Neural progenitor cell (in vitro differentiated cells): ENCODE data around the gene ABHD6.
A peak's percentile ranks its signal among the peaks of the same experiment; 100 is the strongest.

Experiments used
- CTCF ChIP-seq: fragments of 200-600 bp; sonication (generic); IDR thresholded peaks from 2 replicates; pipeline ENCODE4 v1.5.1; 2017; ENCODE audit warnings: antibody characterized with exemption, mild to moderate bottlenecking
- EZH2 ChIP-seq: fragments of 200-600 bp; sonication (generic); IDR thresholded peaks from 2 replicates; pipeline ENCODE4 v1.6.1; 2017; ENCODE audit warnings: antibody characterized with exemption, mild to moderate bottlenecking, moderate library complexity

GRCh38 chr3:58249358-58250092 lies 11.9 kb downstream of the ABHD6 start:
- TF ChIP-seq CTCF: peak; percentile 56
- peak; percentile 44 for TF ChIP-seq EZH2
